NT2/D1 (cell line): Measurements from ENCODE around the gene CEMIP2.

Experiments
- DNase-seq: peaks from one replicate; pipeline ENCODE4 v3.0.0-alpha.2; 2011; ENCODE audit warnings: low read depth, low spot score
- H3K27me3 ChIP-seq: 2 replicates; pipeline ENCODE4 v1.6.0; 2011; ENCODE audit warnings: mild to moderate bottlenecking; ENCODE audit not compliant: insufficient read length, insufficient read depth
- H3K36me3 ChIP-seq: 2 replicates; pipeline ENCODE4 v1.6.1; 2011; ENCODE audit warnings: mild to moderate bottlenecking, low read length, mixed read lengths; ENCODE audit not compliant: insufficient read depth, insufficient read length
- H3K4me1 ChIP-seq: 2 replicates; pipeline ENCODE4 v1.5.1; 2011; ENCODE audit not compliant: insufficient read depth, insufficient read length
- H3K4me3 ChIP-seq: 2 replicates; pipeline ENCODE4 v1.5.1; 2011; ENCODE audit warnings: low read depth; ENCODE audit not compliant: insufficient read length
- H3K9ac ChIP-seq: 2 replicates; pipeline ENCODE4 v1.6.0; 2011; ENCODE audit warnings: low read depth; ENCODE audit not compliant: insufficient read length
- H3K9me3 ChIP-seq: 2 replicates; pipeline ENCODE4 v1.5.1; 2011; ENCODE audit warnings: mild to moderate bottlenecking, low read length; ENCODE audit not compliant: insufficient read depth
- SUZ12 ChIP-seq: IDR thresholded peaks from 2 replicates; pipeline ENCODE4 v1.6.1; 2011; ENCODE audit not compliant: insufficient read length, insufficient read depth; ENCODE audit errors: extremely low read depth
- YY1 ChIP-seq: IDR thresholded peaks from 2 replicates; pipeline ENCODE4 v1.6.1; 2011; ENCODE audit not compliant: insufficient read length, insufficient read depth
- ZNF274 ChIP-seq: IDR thresholded peaks from 2 replicates; pipeline ENCODE4 v1.6.1; 2011; ENCODE audit warnings: mild to moderate bottlenecking, low read depth, low read length

The CEMIP2 gene, protein sequence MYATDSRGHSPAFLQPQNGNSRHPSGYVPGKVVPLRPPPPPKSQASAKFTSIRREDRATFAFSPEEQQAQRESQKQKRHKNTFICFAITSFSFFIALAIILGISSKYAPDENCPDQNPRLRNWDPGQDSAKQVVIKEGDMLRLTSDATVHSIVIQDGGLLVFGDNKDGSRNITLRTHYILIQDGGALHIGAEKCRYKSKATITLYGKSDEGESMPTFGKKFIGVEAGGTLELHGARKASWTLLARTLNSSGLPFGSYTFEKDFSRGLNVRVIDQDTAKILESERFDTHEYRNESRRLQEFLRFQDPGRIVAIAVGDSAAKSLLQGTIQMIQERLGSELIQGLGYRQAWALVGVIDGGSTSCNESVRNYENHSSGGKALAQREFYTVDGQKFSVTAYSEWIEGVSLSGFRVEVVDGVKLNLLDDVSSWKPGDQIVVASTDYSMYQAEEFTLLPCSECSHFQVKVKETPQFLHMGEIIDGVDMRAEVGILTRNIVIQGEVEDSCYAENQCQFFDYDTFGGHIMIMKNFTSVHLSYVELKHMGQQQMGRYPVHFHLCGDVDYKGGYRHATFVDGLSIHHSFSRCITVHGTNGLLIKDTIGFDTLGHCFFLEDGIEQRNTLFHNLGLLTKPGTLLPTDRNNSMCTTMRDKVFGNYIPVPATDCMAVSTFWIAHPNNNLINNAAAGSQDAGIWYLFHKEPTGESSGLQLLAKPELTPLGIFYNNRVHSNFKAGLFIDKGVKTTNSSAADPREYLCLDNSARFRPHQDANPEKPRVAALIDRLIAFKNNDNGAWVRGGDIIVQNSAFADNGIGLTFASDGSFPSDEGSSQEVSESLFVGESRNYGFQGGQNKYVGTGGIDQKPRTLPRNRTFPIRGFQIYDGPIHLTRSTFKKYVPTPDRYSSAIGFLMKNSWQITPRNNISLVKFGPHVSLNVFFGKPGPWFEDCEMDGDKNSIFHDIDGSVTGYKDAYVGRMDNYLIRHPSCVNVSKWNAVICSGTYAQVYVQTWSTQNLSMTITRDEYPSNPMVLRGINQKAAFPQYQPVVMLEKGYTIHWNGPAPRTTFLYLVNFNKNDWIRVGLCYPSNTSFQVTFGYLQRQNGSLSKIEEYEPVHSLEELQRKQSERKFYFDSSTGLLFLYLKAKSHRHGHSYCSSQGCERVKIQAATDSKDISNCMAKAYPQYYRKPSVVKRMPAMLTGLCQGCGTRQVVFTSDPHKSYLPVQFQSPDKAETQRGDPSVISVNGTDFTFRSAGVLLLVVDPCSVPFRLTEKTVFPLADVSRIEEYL (N-terminal part only)

GRCh38 chr9:71768388-71769174, at the start of gene CEMIP2:
TSS of gene CEMIP2 (minus strand) at chr9:71768513. CDS start at chr9:71750373, 18,140 bp downstream.
- peak within 1 kb of the TSS; percentile 94 for H3K9ac ChIP-seq
- no peaks in the 10 kb centered on the region for H3K36me3 ChIP-seq
- peak; percentile 81 for DNase-seq
- H3K9me3 ChIP-seq = no peaks in the 10 kb centered on the region
- H3K4me1 ChIP-seq = peaks cover 5% of the 10 kb centered on the region
- peak within 1 kb of the TSS; percentile 89 for H3K4me3 ChIP-seq
- TF ChIP-seq YY1 (no peak), SUZ12 (no peak), ZNF274 (no peak)
- peaks cover 18% of the 10 kb centered on the region for H3K27me3 ChIP-seq

- TF ChIP-seq ZNF274 (no peak), YY1 (no peak), SUZ12 (no peak)
- no peak overlapping the region for H3K9ac ChIP-seq
- H3K9me3 ChIP-seq = no peaks in the 10 kb centered on the region
- no peaks in the 10 kb centered on the region for H3K4me1 ChIP-seq
- DNase-seq = no peak
- H3K36me3 ChIP-seq = no peaks in the 10 kb centered on the region
- no peak overlapping the region for H3K4me3 ChIP-seq
- no peaks in the 10 kb centered on the region for H3K27me3 ChIP-seq
Measured at GRCh38 chr9:71816916-71817451, 48.7 kb upstream of the CEMIP2 start.

- DNase-seq = no peak
- no peak overlapping the region for H3K4me3 ChIP-seq
- no peaks in the 10 kb centered on the region for H3K27me3 ChIP-seq
- no peaks in the 10 kb centered on the region for H3K9me3 ChIP-seq
- no peak overlapping the region for H3K9ac ChIP-seq
- TF ChIP-seq ZNF274 = no peak
- TF ChIP-seq SUZ12 = no peak
- TF ChIP-seq YY1 = no peak
- H3K36me3 ChIP-seq = no peaks in the 10 kb centered on the region
- no peaks in the 10 kb centered on the region for H3K4me1 ChIP-seq
Measured at GRCh38 chr9:71814815-71815214, 46.5 kb upstream of the CEMIP2 start.

DNA sequence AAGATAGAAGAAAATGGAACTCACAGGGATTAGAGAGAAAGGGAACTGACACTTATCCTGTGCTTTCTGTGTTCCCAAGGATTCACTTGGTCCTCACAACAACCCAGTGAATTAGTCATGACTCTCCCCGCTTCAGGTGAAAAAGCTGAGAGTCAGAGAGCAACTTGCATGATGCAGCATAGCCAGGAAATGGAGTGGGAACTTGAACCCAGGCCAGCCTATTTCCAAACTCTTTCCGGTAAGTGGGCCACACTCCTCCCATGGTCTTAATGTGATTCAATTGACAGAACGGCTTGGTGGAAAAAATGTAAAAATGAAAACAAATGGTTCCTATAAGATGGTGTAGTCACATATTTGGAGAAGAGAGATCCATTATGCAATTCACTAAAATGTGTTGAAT, 45.9 kb upstream of the CEMIP2 start:
- no peaks in the 10 kb centered on the region for H3K36me3 ChIP-seq
- H3K9ac ChIP-seq = no peak overlapping the region
- DNase-seq = no peak
- no peaks in the 10 kb centered on the region for H3K27me3 ChIP-seq
- no peaks in the 10 kb centered on the region for H3K4me1 ChIP-seq
- no peaks in the 10 kb centered on the region for H3K9me3 ChIP-seq
- TF ChIP-seq ZNF274 (no peak), YY1 (no peak), SUZ12 (no peak)
- no peak overlapping the region for H3K4me3 ChIP-seq

DNA sequence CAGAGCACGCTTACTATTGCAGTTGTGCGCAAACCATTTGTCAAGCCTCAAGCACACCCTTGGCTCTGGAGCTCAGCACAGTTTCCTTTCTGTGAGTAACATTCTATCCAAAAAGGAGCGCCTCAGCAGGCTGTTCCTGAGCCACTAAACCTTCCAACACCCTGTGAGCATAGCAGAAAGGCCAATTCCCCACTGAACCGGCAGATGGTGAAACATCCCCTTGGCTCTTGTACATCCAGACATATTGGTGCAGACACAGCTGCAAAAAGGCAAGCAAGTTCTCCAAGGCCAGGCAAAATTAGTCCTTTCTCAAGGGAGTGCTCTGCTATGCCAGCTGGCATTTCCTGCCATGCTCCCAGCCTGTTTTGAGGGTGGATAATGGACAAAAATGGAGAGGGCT, 44.1 kb upstream of the CEMIP2 start:
- TF ChIP-seq ZNF274 (no peak), YY1 (no peak), SUZ12 (no peak)
- no peaks in the 10 kb centered on the region for H3K27me3 ChIP-seq
- no peaks in the 10 kb centered on the region for H3K9me3 ChIP-seq
- DNase-seq = no peak
- H3K9ac ChIP-seq = no peak overlapping the region
- H3K36me3 ChIP-seq = no peaks in the 10 kb centered on the region
- no peaks in the 10 kb centered on the region for H3K4me1 ChIP-seq
- H3K4me3 ChIP-seq = no peak overlapping the region

DNA sequence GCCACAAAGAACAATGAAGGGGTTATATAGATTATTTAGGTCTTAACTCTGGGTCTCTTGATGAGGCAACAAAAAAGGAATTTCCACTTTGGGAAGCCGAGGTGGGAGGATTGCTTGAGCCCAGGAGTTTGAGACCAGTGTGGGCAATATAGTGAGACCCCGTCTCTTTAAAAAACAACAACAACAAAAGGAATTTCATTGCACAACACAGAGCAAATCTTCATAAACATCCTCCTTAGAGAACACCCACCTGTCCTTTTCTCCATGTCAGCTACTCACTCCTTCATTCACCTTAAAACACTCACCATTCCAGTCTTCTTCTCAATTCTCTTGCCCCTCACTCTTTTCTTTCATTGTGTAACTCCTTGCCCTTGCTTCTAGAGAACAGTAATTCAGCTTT, 39.8 kb upstream of the CEMIP2 start:
- no peak for DNase-seq
- TF ChIP-seq ZNF274 (no peak), YY1 (no peak), SUZ12 (no peak)
- H3K9me3 ChIP-seq = no peaks in the 10 kb centered on the region

More for the DNA sequence above, 39.8 kb upstream of the CEMIP2 start:
- no peak overlapping the region for H3K9ac ChIP-seq
- no peaks in the 10 kb centered on the region for H3K27me3 ChIP-seq
- H3K36me3 ChIP-seq = no peaks in the 10 kb centered on the region
- H3K4me1 ChIP-seq = no peaks in the 10 kb centered on the region
- H3K4me3 ChIP-seq = no peak overlapping the region
